ENCODE results near the gene IQSEC1.

GRCh38 chr3:12963231-12963896, 109.9 kb downstream of the IQSEC1 start:
- TF ChIP-seq CTCF (IDR thresholded peaks at IDR 0.05): no peak
- no peak for TF ChIP-seq POLR2A (IDR thresholded peaks at IDR 0.05; ENCODE audit: low read depth)
- TF ChIP-seq EP300 (IDR thresholded peaks at IDR 0.05): no peak
